ENCODE data around the gene GMIP.
"Not testable (repeated sequence)": the region's sequence is repeated elsewhere in the genome, so short reads cannot be mapped to it uniquely, and the experiment has no call there.

GMIP gene, protein sequence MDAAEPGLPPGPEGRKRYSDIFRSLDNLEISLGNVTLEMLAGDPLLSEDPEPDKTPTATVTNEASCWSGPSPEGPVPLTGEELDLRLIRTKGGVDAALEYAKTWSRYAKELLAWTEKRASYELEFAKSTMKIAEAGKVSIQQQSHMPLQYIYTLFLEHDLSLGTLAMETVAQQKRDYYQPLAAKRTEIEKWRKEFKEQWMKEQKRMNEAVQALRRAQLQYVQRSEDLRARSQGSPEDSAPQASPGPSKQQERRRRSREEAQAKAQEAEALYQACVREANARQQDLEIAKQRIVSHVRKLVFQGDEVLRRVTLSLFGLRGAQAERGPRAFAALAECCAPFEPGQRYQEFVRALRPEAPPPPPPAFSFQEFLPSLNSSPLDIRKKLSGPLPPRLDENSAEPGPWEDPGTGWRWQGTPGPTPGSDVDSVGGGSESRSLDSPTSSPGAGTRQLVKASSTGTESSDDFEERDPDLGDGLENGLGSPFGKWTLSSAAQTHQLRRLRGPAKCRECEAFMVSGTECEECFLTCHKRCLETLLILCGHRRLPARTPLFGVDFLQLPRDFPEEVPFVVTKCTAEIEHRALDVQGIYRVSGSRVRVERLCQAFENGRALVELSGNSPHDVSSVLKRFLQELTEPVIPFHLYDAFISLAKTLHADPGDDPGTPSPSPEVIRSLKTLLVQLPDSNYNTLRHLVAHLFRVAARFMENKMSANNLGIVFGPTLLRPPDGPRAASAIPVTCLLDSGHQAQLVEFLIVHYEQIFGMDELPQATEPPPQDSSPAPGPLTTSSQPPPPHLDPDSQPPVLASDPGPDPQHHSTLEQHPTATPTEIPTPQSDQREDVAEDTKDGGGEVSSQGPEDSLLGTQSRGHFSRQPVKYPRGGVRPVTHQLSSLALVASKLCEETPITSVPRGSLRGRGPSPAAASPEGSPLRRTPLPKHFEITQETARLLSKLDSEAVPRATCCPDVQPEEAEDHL

GRCh38 chr19:19643158-19644053 is at the start of gene GMIP:
GMIP (minus strand) TSS chr19:19643657; CDS start chr19:19643529, 128 bp downstream.
- DNase-seq (ENCODE audit: low read depth): peak; percentile 29

- DNase-seq (ENCODE audit: low read depth): no peak
Measured at GRCh38 chr19:19691683-19692082, 48.2 kb upstream of the GMIP start.

DNA sequence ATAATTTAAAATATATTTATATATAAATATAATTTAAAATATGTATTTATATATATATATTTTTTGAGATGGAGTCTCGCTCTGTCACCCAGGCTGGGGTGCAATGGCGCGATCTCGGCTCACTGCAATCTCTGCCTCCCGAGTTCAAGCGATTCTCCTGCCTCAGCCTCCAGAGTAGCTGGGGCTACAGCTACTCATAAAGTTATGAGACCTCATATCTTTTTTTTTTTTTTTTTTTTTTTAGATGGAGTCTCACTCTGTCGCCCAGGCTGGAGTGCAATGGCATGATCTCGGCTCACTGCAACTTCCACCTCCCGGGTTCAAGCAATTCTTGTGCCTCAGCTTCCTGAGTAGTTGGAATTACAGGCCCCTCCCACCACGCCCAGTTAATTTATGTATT is 45.6 kb upstream of the GMIP start:
- not testable (repeated sequence) for DNase-seq (ENCODE audit: low read depth)

DNA sequence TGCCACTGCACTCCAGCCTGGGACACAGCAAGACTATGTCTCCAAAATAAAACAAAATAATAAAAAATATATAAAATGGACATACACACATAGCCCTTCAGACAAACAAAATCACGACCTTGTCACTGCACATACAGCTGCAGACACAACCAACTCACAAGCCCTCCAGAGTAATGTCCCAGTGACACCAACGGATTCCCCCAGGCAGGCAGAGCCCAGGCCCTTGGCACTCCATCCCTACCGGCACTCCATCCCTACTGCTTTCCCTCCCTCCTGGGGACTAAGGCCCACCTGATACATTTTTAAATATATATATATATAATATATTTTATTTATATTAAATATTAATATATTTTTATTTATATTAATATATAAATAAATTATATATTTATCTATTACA is 43.6 kb upstream of the GMIP start:
- DNase-seq (ENCODE audit: low read depth): no peak

DNA sequence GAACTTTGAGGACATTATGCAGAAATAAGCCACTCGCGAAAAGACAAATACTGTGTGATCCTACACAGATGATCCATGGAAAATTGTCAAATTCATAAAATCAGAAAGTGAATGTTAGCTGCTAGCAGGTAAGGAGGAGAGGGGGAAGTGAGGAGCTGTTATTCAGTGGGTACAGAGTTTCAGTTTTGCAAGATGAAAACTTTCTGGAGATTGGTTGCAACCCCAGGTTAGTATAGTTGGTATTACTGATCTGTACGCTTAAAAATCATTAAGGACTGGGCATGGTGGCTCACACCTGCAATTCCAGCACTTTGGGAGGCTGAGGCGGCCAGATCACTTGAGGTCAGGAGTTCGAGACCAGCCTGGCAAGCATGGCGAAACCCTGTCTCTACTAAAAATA is 43.1 kb upstream of the GMIP start:
- no peak for DNase-seq (ENCODE audit: low read depth)

GRCh38 chr19:19686119-19686518 is 42.7 kb upstream of the GMIP start:
- DNase-seq (ENCODE audit: low read depth): not testable (repeated sequence)

GRCh38 chr19:19679176-19680073 is 36.0 kb upstream of the GMIP start:
- no peak for DNase-seq (ENCODE audit: low read depth)

GRCh38 chr19:19677579-19677978 is 34.1 kb upstream of the GMIP start:
- DNase-seq (ENCODE audit: low read depth): no peak

DNA sequence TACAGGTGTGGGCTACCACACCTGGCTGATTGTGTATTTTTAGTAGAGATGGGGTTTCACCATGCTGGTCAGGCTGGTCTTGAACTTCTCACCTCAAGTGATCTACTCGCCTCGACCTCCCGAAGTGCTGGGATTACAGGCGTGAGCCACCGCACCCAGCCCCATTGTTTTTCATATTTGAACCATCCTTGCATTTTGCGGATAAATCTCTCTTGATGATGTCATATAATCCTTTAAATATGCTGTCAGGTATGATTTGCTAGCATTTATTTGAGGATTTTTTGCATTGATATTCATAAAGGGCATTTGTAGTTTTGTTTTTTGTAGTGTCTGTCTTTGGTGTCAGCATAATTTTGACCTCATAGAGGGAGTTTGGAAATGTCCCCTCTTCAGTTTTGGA is 30.9 kb upstream of the GMIP start:
- no peak for DNase-seq (ENCODE audit: low read depth)

DNA sequence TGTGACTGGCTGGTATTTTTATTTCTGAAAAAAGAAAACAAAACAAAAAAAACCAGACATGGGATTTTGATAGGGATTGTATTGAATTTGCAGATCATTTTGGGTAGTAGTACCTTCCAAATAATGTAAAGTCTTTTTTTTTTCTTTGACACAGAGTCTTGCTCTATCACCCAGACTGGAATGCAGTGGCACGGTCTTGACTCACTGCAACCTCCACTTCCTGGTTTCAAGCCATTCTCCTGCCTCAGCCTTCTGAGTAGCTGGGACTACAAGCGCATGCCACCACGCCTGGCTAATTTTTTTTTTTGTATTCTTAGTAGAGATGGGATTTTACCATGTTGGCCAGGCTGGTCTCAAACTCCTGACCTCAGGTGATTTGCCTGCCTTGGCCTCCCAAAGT is 29.4 kb upstream of the GMIP start:
- DNase-seq (ENCODE audit: low read depth): no peak

DNA sequence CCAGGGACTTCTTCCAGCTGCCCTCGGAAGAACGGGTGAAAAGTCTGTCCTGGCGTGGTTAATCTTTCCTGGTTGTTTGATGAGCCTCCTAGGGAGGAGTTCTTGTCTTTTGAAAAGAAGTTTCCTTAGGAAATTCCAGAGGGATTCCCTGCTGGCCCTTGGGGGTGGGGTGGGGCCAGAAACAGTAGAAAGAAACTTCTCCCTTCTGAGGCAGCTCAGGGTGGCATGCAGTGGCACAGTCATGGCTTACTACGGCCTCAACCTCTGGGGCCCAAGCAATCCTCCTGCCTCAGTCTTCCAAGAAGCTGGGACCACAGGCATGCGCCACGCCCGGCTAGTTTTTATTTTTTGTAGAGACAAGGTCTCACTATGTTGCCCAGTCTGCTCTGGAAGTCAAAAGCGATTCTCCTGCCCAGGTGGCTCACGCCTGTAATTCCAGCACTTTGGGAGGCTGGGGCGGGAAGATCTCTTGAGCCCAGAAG is 26.7 kb upstream of the GMIP start:
- no peak for DNase-seq (ENCODE audit: low read depth)

GRCh38 chr19:19668230-19669012 is 25.0 kb upstream of the GMIP start, which contains the start of gene ZNF101:
ZNF101 (plus strand) TSS chr19:19668839; CDS start chr19:19668964, 125 bp downstream.
- DNase-seq (ENCODE audit: low read depth): peak; percentile 89

DNA sequence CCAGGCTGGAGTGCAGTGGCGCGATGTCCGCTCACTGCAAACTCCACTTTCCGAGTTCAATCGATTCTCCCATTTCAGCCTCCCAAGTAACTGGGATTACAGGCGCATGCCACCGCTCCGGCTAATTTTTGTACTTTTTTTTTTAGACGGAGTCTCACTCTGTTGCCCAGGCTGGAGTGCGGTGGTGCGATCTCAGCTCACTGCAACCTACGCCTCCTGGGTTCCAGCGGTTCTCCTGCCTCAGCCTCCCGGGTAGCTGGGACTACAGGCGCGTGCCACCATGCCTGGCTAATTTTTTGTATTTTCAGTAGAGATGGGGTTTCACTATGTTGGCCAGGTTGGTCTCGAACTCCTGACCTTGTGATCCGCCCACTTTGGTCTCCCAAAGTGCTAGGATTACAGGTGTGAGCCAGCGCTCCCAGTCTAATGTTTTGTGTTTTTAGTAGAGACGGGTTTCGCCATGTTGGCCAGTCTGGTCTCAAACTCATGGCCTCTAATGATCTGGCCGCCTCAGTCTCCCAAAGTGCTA is 22.0 kb upstream of the GMIP start:
- DNase-seq (ENCODE audit: low read depth): not testable (repeated sequence)

DNA sequence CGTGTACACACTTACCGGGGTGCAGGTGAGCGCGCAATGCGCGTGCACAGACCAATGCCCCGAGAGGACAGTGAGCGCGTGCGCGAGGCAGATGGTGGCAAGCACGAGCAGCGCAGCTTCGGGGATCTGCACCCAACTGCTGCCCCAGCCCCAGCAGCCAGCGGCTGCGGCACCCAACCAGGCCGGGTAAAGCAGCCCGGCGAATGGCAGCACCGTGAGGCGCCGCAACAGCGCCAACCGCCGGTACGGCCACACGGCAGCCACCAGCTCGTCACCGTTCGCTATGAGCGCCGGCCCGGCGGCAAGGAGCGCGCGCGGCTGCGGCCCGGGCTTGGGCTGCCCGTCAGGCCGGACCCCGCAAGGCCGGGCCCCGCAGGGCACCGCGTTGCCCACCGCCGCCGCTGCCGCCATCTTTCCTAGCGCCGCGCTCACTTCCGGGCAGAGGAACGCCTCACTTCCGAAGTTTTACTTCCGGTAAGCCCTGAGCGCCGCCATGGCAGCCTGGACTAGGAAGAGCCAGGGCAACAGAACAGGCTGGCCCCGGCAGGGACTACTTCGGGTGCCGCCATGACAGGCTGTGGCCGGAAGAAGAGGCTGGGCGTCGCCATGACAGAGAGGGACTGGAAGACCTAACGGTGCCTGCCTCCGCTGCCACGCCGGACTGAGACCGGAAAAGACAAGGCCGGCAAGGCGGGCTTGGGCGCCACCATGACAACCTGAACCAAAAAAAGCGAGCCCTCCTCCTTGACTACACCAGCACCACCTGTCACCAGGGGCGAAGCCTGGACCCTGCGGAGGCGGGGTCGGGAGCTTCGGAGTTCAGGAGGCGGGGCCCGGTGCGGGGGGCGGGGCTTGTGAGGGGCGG is 20.0 kb upstream of the GMIP start, which contains the start of gene ATP13A1:
Gene ATP13A1 (minus strand): TSS at position 421 of the 865 bp plus-strand sequence. CDS start 10 bp downstream, at position 411.
- peak; percentile 98 for DNase-seq (ENCODE audit: low read depth)

- DNase-seq (ENCODE audit: low read depth): peak; percentile 40
Measured at GRCh38 chr19:19662871-19663255, 19.4 kb upstream of the GMIP start.

GRCh38 chr19:19662344-19662743 is 18.9 kb upstream of the GMIP start:
- DNase-seq (ENCODE audit: low read depth): no peak

GRCh38 chr19:19661675-19662251 is 18.3 kb upstream of the GMIP start:
- DNase-seq (ENCODE audit: low read depth): peak; percentile 49

DNA sequence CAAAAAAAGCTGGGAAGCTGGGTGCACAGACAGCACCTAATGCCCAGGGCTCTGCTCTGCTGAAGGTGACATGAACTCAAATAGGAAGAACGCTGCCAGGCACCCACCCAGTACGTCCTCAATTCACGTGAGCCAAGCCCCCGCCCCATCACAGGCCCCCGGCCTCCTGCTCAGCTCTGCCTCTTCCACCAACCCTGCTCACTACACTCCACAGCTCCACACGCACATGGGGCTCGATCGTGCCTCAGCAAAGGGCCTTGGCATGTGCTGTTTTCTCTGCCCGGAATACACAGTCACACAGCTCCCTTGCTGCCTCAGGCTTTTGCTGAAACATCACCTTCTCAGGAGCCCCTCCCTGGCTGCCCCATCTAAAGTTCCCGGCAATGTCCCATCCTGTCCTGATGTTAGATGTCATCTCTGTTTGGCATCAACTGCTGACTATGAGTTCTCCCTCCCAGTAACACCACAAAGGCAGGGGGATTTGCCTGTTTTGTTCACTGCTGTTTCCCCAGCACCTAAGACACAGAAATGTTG is 17.8 kb upstream of the GMIP start:
- DNase-seq (ENCODE audit: low read depth): no peak

All from iris pigment epithelial cell (primary cell).